CD14-positive monocyte (primary cell): ENCODE measurements around the gene COX6A1. TPM values are rescaled to one million over a fixed set of nuclear protein-coding genes. Genes with fewer than 3 reads are reported as not detected.

Experiments
- DNase-seq, 3 donors: peaks; one replicate each; pipeline ENCODE4 v3.0.0-alpha.2; 2011 to 2022
- H2AFZ ChIP-seq: 2 replicates; pipeline ENCODE4 v1.6.0; 2012; ENCODE audit warnings: mild to moderate bottlenecking, low read depth, low read length, inconsistent platforms; ENCODE audit not compliant: insufficient read depth, poor library complexity, severe bottlenecking
- H3K27ac ChIP-seq, 2 donors: 1 replicate in 1 of 2; 2 replicates in 1 of 2; pipeline ENCODE4 v1.5.1; 2012 to 2013; ENCODE audit warnings: low read length in 2 of 2, control low read depth in 1 of 2, inconsistent platforms in 1 of 2, low read depth in 1 of 2, mild to moderate bottlenecking in 1 of 2
- H3K27me3 ChIP-seq, 2 donors: one replicate each; pipeline versions ENCODE4 v1.6.0 to v1.6.1; 2011 to 2013; ENCODE audit warnings: low read length in 2 of 2; ENCODE audit not compliant: control insufficient read depth in 2 of 2, insufficient read depth in 2 of 2
- H3K36me3 ChIP-seq, 2 donors: replicated peaks in 1 of 2; 1 replicate in 1 of 2; 2 replicates in 1 of 2; pipeline versions ENCODE4 v1.5.1 to v1.6.1; 2012 to 2013; ENCODE audit warnings: low read length in 2 of 2, control low read depth in 1 of 2, inconsistent platforms in 1 of 2, mild to moderate bottlenecking in 1 of 2; ENCODE audit not compliant: insufficient read depth in 2 of 2, control insufficient read depth in 1 of 2
- H3K4me1 ChIP-seq, 2 donors: 1 replicate in 1 of 2; 2 replicates in 1 of 2; pipeline versions ENCODE4 v1.5.1 to v1.6.1; 2012 to 2013; ENCODE audit warnings: low read length in 2 of 2, control low read depth in 1 of 2, inconsistent platforms in 1 of 2, mild to moderate bottlenecking in 1 of 2, moderate library complexity in 1 of 2; ENCODE audit not compliant: insufficient read depth in 2 of 2, control insufficient read depth in 1 of 2
- H3K4me2 ChIP-seq: replicated peaks from 2 replicates; pipeline ENCODE3; 2012; ENCODE audit warnings: low read length, moderate library complexity, mild to moderate bottlenecking; ENCODE audit not compliant: poor library complexity, severe bottlenecking; ENCODE audit errors: extremely low read depth
- H3K4me3 ChIP-seq, 3 experiments: fragments of 200-600 bp in 1 of 3; sonication (generic) in 1 of 3; replicated peaks in 1 of 3; 1 replicate in 2 of 3; 2 replicates in 1 of 3; pipeline ENCODE4 v1.5.1; 2011 to 2013; ENCODE audit warnings: low read length in 3 of 3, mild to moderate bottlenecking in 3 of 3, control low read depth in 2 of 3, low read depth in 2 of 3, inconsistent platforms in 1 of 3, moderate library complexity in 1 of 3
- H3K79me2 ChIP-seq: 2 replicates; pipeline ENCODE4 v1.6.0; 2012; ENCODE audit warnings: mild to moderate bottlenecking, control low read depth, inconsistent platforms, low read length, moderate library complexity; ENCODE audit not compliant: insufficient read depth
- H3K9ac ChIP-seq: 2 replicates; pipeline ENCODE4 v1.6.0; 2017; ENCODE audit warnings: low read length, mild to moderate bottlenecking; ENCODE audit not compliant: insufficient read depth, poor library complexity, severe bottlenecking
- H3K9me3 ChIP-seq, 2 donors: replicated peaks in 1 of 2; 1 replicate in 1 of 2; 2 replicates in 1 of 2; pipeline versions ENCODE4 v1.5.1 to v1.6.1; 2012 to 2013; ENCODE audit warnings: low read length in 2 of 2, control low read depth in 1 of 2; ENCODE audit not compliant: control insufficient read depth in 1 of 2, insufficient read depth in 1 of 2
- H4K20me1 ChIP-seq: 2 replicates; pipeline ENCODE4 v1.6.0; 2012; ENCODE audit warnings: mild to moderate bottlenecking, low read length, control low read depth, moderate library complexity; ENCODE audit not compliant: insufficient read depth
- H3K27ac Mint-ChIP-seq, 7 donors: one replicate each; pipeline ENCODE4 v1.8.0; 2020; ENCODE audit warnings: mild to moderate bottlenecking in 7 of 7, mixed read lengths in 7 of 7, moderate library complexity in 6 of 7, inconsistent platforms in 2 of 7
- H3K27me3 Mint-ChIP-seq, 3 donors: one replicate each; pipeline ENCODE4 v1.8.0; 2021 to 2022; ENCODE audit warnings: low read depth in 3 of 3, mild to moderate bottlenecking in 3 of 3, mixed read lengths in 3 of 3, moderate library complexity in 3 of 3, inconsistent platforms in 1 of 3
- H3K36me3 Mint-ChIP-seq, 2 donors: one replicate each; pipeline ENCODE4 v1.8.0; 2020; ENCODE audit warnings: mixed read lengths in 2 of 2, inconsistent platforms in 1 of 2, mild to moderate bottlenecking in 1 of 2
- H3K4me1 Mint-ChIP-seq: one replicate; pipeline ENCODE4 v1.8.0; 2020; ENCODE audit warnings: mild to moderate bottlenecking, mixed read lengths
- H3K4me3 Mint-ChIP-seq, 2 donors: one replicate each; pipeline ENCODE4 v1.8.0; 2020; ENCODE audit warnings: mild to moderate bottlenecking in 2 of 2, mixed read lengths in 2 of 2, moderate library complexity in 1 of 2
- H3K9me3 Mint-ChIP-seq, 7 donors: one replicate each; pipeline ENCODE4 v1.8.0; 2020 to 2022; ENCODE audit warnings: mixed read lengths in 7 of 7, mild to moderate bottlenecking in 6 of 7, moderate library complexity in 6 of 7, inconsistent platforms in 2 of 7
- WGBS: methylation state at CpG from one replicate; pipeline ENCODE4 v1.1.5; 2013; ENCODE audit warnings: missing lambda C conversion rate; ENCODE audit not compliant: insufficient coverage; 5-methylcytosine and 5-hydroxymethylcytosine counted together
- intact Hi-C, 2 donors: fragments of 100-400 bp; cut with micrococcal nuclease; formaldehyde crosslinking; loops; one replicate each; pipeline versions ENCODE4 v1.15.0 to v1.15.1; 2023
- polyA plus RNA-seq, 3 donors: library from polyadenylated mRNA; depleted of rRNA in 1 of 3; unstranded in 2 of 3; stranded (reverse) in 1 of 3; fragments of 300-500 nt in 2 of 3; fragments of >200 nt in 1 of 3; fragmentation: Illumina TruSeq in 2 of 3; gene quantifications; 1 replicate in 2 of 3; 2 replicates in 1 of 3; pipeline ENCODE4 v1.2.3, GENCODE V29; 2012 to 2021
- TF ChIP-seq, protein P1 (sequence below): fragments of 200-600 bp; IDR thresholded peaks from one replicate; pipeline ENCODE4 v1.8.0; 2022; ENCODE audit warnings: antibody characterized with exemption, mild to moderate bottlenecking

Gene COX6A1
- polyA plus RNA-seq, 3 donors = 345 to 924 (median 901) TPM

DNA sequence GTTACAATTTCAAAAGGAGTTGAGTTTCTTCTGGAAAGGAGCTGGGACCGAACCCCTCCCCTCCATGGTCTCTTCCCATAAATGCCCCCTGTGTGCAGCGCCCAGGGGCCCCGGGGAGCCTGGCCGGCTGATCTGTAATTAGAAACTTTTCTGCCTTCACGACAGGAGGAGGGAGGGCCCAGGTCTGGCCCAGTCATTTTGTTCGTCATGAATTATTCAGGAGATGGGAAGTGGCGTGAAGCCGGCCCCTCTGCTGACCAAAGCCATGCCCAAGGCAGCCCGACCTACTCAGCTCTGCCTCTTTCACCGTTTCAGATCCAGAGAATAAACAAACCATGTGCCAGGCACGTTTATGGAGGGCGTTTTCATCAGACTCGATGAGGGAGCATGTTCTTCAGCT lies 35.7 kb upstream of the COX6A1 start:
- Mint-ChIP-seq H3K9me3 (peaks cover 0 to 4% (median 0%) of the 10 kb centered on the region in 7 donors), H3K27me3 (peaks cover 9 to 22% (median 22%) of the 10 kb centered on the region in 3 donors), H3K36me3 (no peaks in the 10 kb centered on the region), H3K27ac (peak overlapping the region in 1 of 7 donors; percentile 30), H3K4me3 (no peak overlapping the region), H3K4me1 (no peaks in the 10 kb centered on the region)
- Histone ChIP-seq H3K36me3 (no peaks in the 10 kb centered on the region), H3K79me2 (no peaks in the 10 kb centered on the region), H3K4me1 (no peaks in the 10 kb centered on the region), H4K20me1 (no peaks in the 10 kb centered on the region), H3K27me3 (peaks cover 0 to 8% of the 10 kb centered on the region in 2 donors), H3K9me3 (no peaks in the 10 kb centered on the region), H3K4me2 (no peak overlapping the region), H3K9ac (no peak overlapping the region), H3K4me3 (no peak overlapping the region), H2AFZ (no peak overlapping the region), H3K27ac (no peak overlapping the region)
- TF ChIP-seq, protein P1, sequence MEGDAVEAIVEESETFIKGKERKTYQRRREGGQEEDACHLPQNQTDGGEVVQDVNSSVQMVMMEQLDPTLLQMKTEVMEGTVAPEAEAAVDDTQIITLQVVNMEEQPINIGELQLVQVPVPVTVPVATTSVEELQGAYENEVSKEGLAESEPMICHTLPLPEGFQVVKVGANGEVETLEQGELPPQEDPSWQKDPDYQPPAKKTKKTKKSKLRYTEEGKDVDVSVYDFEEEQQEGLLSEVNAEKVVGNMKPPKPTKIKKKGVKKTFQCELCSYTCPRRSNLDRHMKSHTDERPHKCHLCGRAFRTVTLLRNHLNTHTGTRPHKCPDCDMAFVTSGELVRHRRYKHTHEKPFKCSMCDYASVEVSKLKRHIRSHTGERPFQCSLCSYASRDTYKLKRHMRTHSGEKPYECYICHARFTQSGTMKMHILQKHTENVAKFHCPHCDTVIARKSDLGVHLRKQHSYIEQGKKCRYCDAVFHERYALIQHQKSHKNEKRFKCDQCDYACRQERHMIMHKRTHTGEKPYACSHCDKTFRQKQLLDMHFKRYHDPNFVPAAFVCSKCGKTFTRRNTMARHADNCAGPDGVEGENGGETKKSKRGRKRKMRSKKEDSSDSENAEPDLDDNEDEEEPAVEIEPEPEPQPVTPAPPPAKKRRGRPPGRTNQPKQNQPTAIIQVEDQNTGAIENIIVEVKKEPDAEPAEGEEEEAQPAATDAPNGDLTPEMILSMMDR = no peak
- intact Hi-C loops = no loop called here
- whole genome bisulfite sequencing = 61% methylated on average over 6 of the region's 13 CpGs
- DNase-seq = no peak

DNA sequence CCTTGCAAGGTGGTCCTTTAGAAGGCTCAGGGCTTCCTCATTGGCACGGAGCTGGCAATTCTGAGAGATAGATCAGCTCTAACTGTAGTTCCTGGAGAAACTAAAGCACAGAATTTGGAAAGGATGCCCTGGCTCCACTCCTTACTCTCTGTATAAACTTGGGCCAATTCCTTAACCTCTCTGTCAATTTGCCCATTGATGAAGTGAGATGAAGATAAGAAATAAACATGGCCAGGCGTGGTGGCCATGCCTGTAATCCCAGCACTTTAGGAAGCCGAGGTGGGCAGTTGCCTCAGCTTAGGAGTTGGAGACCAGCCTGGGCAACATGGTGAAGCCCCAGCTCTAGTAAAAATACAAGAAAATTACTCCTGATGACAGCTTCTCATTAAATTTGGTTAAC lies 34.0 kb upstream of the COX6A1 start:
- intact Hi-C loops = no loop called here
- H3K4me1 ChIP-seq = no peaks in the 10 kb centered on the region
- no peaks in the 10 kb centered on the region for H4K20me1 ChIP-seq
- no peak overlapping the region for H2AFZ ChIP-seq
- no peak for DNase-seq
- no peak overlapping the region for H3K9ac ChIP-seq
- H3K27ac Mint-ChIP-seq = no peak overlapping the region
- no peaks in the 10 kb centered on the region for H3K36me3 ChIP-seq
- no peak overlapping the region for H3K4me3 ChIP-seq
- TF ChIP-seq, protein P1 = no peak
- H3K4me1 Mint-ChIP-seq = no peaks in the 10 kb centered on the region
- no peak overlapping the region for H3K4me2 ChIP-seq
- 100% methylated on average over 1 of the region's 3 CpGs for WGBS
- peaks cover 4 to 21% (median 15%) of the 10 kb centered on the region in 3 donors for H3K27me3 Mint-ChIP-seq
- H3K27me3 ChIP-seq = peaks cover 0 to 2% of the 10 kb centered on the region in 2 donors
- H3K9me3 Mint-ChIP-seq = peaks cover 0 to 4% (median 0%) of the 10 kb centered on the region in 7 donors
- H3K27ac ChIP-seq = no peak overlapping the region
- no peaks in the 10 kb centered on the region for H3K9me3 ChIP-seq
- no peaks in the 10 kb centered on the region for H3K36me3 Mint-ChIP-seq
- H3K4me3 Mint-ChIP-seq = no peak overlapping the region
- no peaks in the 10 kb centered on the region for H3K79me2 ChIP-seq
